ENCODE data around the gene IRAK3. TPM values are rescaled to one million over a fixed set of nuclear protein-coding genes. Genes with fewer than 3 reads are reported as not detected.

IRAK3 gene
- total RNA-seq, 1 donor from 2014 or later, result 4.9 TPM

DNA sequence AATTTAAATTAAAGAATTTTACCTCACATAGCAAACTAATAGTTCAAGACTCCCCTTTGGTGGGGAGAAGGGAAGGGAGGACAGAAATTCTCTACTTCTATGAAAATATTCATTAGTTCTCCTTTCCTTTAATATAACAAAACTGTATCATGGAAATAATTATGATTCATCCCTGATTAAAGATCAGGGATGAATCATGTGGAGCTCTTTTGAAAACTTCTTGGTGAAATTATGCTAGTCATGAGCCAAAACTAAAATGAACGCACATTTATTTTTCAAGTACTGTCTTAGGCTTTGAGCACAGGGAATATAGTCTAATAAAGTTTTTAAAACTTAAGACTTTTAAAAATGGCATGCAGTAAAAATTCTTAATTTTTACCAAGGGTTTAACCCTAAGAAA lies 36.3 kb upstream of the IRAK3 start:
- TF ChIP-seq, protein P1, sequence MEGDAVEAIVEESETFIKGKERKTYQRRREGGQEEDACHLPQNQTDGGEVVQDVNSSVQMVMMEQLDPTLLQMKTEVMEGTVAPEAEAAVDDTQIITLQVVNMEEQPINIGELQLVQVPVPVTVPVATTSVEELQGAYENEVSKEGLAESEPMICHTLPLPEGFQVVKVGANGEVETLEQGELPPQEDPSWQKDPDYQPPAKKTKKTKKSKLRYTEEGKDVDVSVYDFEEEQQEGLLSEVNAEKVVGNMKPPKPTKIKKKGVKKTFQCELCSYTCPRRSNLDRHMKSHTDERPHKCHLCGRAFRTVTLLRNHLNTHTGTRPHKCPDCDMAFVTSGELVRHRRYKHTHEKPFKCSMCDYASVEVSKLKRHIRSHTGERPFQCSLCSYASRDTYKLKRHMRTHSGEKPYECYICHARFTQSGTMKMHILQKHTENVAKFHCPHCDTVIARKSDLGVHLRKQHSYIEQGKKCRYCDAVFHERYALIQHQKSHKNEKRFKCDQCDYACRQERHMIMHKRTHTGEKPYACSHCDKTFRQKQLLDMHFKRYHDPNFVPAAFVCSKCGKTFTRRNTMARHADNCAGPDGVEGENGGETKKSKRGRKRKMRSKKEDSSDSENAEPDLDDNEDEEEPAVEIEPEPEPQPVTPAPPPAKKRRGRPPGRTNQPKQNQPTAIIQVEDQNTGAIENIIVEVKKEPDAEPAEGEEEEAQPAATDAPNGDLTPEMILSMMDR (IDR thresholded peaks at IDR 0.05; ENCODE audit: unreplicated experiment), result no peak
- no peaks in the 10 kb centered on the region for H3K27me3 Mint-ChIP-seq (ENCODE audit: unreplicated experiment)
- no peak overlapping the region for H3K4me3 Mint-ChIP-seq (ENCODE audit: unreplicated experiment)
- no peaks in the 10 kb centered on the region for H3K4me1 Mint-ChIP-seq (ENCODE audit: unreplicated experiment)
- no peak for DNase-seq (ENCODE audit: low spot score)
- H3K27ac Mint-ChIP-seq (ENCODE audit: unreplicated experiment), result no peak overlapping the region
- no peaks in the 10 kb centered on the region for H3K9me3 Mint-ChIP-seq (ENCODE audit: unreplicated experiment)
- H3K36me3 Mint-ChIP-seq (ENCODE audit: low read depth, unreplicated experiment), result peaks cover 9% of the 10 kb centered on the region

DNA sequence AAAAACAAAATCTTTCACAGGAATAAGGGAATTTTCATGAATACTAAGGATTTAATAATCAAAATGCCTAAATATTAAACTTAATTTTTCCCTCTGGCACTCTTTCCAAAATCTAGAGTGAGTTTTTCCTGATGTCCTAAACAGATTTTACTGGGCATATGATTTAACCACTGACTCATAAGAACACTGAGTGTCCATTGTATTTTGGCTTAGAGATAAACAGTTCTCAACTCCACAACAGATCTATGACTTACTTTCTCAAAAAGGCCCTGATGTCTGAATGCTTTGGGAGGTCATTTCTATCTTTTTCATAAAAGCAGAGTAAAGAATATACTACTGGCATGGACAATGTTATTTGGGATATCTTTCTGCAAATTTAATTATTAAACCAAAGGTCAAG lies 34.2 kb upstream of the IRAK3 start:
- no peaks in the 10 kb centered on the region for H3K27me3 Mint-ChIP-seq (ENCODE audit: unreplicated experiment)
- DNase-seq (ENCODE audit: low spot score), result no peak
- TF ChIP-seq, protein P1 (IDR thresholded peaks at IDR 0.05; ENCODE audit: unreplicated experiment), result no peak
- H3K9me3 Mint-ChIP-seq (ENCODE audit: unreplicated experiment), result no peaks in the 10 kb centered on the region
- peaks cover 17% of the 10 kb centered on the region for H3K36me3 Mint-ChIP-seq (ENCODE audit: low read depth, unreplicated experiment)
- H3K4me1 Mint-ChIP-seq (ENCODE audit: unreplicated experiment), result no peaks in the 10 kb centered on the region
- no peak overlapping the region for H3K27ac Mint-ChIP-seq (ENCODE audit: unreplicated experiment)
- no peak overlapping the region for H3K4me3 Mint-ChIP-seq (ENCODE audit: unreplicated experiment)

- TF ChIP-seq, protein P1 (IDR thresholded peaks at IDR 0.05; ENCODE audit: unreplicated experiment), result no peak
- DNase-seq (ENCODE audit: low spot score), result no peak
- Mint-ChIP-seq H3K36me3 (ENCODE audit: low read depth, unreplicated experiment) (peaks cover 18% of the 10 kb centered on the region), H3K9me3 (ENCODE audit: unreplicated experiment) (no peaks in the 10 kb centered on the region), H3K27me3 (ENCODE audit: unreplicated experiment) (no peaks in the 10 kb centered on the region), H3K4me1 (ENCODE audit: unreplicated experiment) (no peaks in the 10 kb centered on the region), H3K4me3 (ENCODE audit: unreplicated experiment) (no peak overlapping the region), H3K27ac (ENCODE audit: unreplicated experiment) (no peak overlapping the region)
Observed at GRCh38 chr12:66156654-66157053, 32.4 kb upstream of the IRAK3 start.

GRCh38 chr12:66159123-66159522 lies 29.9 kb upstream of the IRAK3 start:
- TF ChIP-seq, protein P1 (IDR thresholded peaks at IDR 0.05; ENCODE audit: unreplicated experiment), result no peak
- peaks cover 6% of the 10 kb centered on the region for H3K4me1 Mint-ChIP-seq (ENCODE audit: unreplicated experiment)
- no peak overlapping the region for H3K4me3 Mint-ChIP-seq (ENCODE audit: unreplicated experiment)
- no peaks in the 10 kb centered on the region for H3K27me3 Mint-ChIP-seq (ENCODE audit: unreplicated experiment)
- peaks cover 21% of the 10 kb centered on the region for H3K36me3 Mint-ChIP-seq (ENCODE audit: low read depth, unreplicated experiment)
- H3K27ac Mint-ChIP-seq (ENCODE audit: unreplicated experiment), result no peak overlapping the region
- DNase-seq (ENCODE audit: low spot score), result no peak
- no peaks in the 10 kb centered on the region for H3K9me3 Mint-ChIP-seq (ENCODE audit: unreplicated experiment)

GRCh38 chr12:66160704-66161103 lies 28.3 kb upstream of the IRAK3 start:
- H3K27ac Mint-ChIP-seq (ENCODE audit: unreplicated experiment), result no peak overlapping the region
- no peak overlapping the region for H3K4me3 Mint-ChIP-seq (ENCODE audit: unreplicated experiment)
- no peak for DNase-seq (ENCODE audit: low spot score)
- TF ChIP-seq, protein P1 (IDR thresholded peaks at IDR 0.05; ENCODE audit: unreplicated experiment), result no peak
- peaks cover 6% of the 10 kb centered on the region for H3K4me1 Mint-ChIP-seq (ENCODE audit: unreplicated experiment)
- no peaks in the 10 kb centered on the region for H3K9me3 Mint-ChIP-seq (ENCODE audit: unreplicated experiment)
- peaks cover 35% of the 10 kb centered on the region for H3K36me3 Mint-ChIP-seq (ENCODE audit: low read depth, unreplicated experiment)
- H3K27me3 Mint-ChIP-seq (ENCODE audit: unreplicated experiment), result no peaks in the 10 kb centered on the region
